ENCODE data around the gene AGPAT4.

Gene AGPAT4

DNA sequence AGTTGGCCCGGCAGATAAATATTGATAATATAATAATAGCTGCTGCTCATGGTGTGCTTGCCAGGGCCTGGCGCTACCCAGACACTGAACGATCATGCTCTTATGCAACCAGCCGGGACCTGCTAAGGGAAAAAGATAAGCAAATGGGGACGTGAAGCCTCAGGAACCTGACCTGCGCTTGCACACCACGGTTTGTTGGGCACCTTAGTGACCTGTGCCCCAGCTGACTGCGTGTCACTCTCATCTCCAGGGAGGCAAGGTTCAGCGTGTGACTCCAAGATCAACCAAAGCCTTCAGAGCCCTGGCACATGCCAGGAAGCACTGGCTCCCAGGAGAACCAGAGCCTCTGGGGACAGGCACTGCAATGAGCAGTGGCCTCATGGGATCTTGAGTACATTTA is 111.1 kb downstream of the AGPAT4 start:
- DNase-seq: no peak

DNA sequence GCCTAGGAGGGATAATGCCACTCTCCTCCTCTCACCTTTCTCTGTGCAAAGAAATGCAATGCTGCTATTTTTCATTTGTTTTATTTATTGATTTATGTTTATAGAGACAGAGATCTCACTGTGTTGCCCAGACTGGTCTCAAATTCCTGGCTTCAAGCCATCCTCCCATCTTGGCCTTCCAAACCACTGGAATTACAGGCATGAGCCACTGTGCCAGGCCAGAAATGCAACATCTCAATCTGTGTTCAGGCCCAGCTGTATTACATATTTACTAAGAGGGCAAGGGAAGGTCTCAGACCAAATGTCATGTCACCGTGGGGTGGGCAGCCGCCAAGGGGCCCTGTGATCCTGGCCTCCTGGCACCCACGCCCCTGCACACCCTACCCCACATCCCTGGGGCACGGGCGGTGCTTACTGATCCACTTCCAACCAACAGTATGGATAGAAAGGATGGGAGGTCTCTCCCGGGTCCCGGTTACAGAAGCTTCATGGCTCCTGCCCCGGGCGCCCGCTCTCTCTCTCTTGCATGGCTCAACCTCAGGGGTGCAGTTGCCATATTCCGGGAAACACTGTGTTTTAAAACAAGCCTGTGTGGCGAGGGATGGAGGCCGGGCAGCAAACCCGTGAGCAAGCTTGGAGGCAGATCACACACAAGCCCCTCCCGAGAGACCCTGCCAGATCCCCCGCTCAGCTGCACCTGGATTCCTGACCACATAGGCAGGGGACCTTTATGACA is 111.8 kb downstream of the AGPAT4 start:
- no peak for DNase-seq

- no peak for DNase-seq
Measured at GRCh38 chr6:161161121-161161520, 112.7 kb downstream of the AGPAT4 start.

DNA sequence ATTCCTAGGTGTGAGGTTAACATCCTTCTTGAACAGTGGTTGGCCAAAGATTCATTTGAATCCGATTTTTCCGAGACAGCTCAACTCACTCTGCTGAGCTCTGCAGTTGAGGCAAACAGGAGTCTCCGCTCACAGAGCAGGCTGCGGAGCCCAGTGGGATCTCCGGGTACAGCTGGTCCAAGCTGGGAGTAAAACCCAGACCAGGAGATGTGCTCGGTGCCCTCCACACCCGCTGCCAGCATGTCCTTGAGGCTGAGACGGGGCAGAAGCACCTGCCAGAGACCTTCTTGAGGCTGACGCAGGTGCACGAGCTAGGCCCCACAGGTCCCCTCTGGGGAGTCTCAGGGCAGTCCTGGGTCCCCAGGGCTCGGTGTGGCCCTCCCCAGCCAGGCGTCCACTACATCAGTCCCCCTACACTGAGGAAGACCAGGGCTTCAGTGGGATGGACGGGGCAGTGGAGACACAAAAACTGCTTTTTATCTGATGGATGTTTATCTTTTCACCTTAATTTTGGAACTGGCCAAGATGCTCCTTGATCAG is 119.0 kb downstream of the AGPAT4 start:
- no peak for DNase-seq

DNA sequence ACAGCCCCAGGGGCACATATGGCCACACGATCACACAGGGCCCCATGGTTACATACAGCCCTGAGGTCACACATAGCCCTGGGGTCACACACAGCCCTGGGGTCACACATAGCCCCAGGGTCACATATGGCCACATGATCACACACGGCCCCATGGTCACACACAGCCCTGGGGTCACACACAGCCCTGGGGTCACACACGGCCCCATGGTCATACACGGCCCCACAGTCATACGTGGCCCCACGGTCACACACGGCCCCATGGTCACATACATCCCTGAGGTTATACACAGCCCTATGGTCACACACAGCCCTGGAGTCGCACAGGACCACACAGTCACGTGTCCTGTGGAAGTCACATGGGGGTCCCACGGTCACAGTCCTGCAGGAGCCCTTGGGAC is 120.1 kb downstream of the AGPAT4 start:
- DNase-seq: no peak

DNA sequence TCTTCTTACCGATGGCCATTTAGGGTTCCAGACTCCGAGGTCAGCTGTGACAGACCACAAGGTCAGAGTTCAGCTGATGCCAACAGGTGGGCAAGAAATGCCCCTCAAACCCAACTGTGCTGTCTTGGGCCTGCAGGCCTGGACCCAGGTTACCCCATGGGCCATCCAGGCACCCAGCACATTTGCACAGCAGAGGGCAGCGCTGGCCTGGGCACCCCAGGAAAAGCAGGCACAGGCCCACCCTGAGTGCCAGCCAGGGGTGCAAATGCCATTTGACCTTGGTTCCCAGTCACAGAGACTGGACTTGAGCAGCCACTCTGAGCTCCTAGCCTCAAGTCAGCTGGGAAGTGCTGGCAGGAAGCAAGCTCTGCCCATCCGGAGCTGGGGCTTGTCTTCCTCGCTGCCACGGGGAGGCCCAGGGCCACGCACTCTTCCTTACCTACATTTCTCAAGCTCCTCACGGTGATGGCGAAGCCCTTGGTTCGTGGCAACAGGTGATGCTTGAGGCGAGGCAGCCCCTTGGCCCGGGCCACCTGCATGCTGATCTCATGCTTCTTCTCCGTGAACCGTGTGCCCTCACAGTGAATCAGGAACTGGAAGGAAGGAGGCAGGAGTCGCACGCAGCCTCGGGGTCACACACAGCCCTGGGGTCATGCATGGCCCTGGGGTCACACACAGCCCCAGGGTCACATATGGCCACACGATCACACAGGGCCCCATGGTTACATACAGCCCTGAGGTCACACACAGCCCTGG is 120.8 kb downstream of the AGPAT4 start:
- DNase-seq: no peak

DNA sequence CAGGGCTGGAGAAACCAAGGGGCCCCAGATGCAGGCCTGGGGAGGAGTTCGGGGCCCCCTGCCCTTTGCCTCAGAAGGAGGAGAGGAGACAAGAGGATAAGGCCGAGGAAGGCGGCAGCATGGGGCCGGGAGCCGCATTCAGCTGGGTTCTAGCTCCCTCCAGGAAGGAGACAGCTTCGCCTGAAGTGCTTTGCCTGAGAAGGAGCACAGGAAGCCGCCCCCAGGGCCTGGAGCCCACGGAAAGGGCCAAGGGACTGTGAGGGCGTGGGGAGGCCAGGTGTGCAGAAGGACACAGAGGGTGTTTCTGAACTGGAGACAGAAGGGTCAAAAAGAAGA is 121.4 kb downstream of the AGPAT4 start:
- DNase-seq: no peak

DNA sequence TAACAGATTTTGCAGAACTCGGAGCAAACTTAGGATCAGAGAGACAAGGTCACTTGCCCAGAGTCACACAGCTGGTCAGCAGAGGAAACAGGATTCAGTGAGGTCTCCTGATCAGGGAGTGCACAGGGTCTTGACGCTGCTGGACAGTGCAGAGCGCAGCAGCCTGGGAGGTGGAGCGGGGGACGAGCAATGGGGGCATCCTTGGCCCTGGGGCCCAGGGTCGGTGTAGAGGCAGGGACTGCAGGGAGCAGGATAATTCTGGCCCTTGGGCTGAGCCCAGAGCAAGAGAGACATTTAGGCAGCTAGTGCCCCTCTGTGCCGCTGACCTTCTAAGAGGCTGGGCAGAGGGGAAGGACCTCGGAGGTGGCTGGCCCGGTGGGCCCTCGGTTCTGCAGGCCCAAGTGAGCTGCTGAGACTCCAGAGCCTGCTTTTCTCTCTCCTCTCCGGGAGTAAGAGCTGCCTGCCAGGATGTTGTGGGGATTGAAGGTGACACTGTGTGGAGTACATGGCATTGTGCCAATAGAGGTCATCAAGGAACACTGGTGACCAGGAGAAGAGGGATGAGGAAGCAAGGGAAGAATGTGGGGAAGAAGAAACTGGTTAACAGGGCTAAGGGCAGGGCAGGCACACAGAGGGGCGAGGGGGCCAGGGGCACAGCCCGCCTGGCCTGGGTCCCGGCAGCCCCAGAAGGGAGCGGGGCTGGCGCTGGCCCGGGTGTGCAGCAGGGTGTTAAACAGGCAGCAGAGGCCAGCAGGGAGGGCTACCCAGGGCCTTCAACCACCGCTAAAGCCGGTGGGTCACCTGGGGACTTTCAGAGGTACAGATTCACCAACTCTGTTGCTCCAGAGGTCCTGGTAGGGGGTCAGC is 122.0 kb downstream of the AGPAT4 start:
- DNase-seq: no peak

DNA sequence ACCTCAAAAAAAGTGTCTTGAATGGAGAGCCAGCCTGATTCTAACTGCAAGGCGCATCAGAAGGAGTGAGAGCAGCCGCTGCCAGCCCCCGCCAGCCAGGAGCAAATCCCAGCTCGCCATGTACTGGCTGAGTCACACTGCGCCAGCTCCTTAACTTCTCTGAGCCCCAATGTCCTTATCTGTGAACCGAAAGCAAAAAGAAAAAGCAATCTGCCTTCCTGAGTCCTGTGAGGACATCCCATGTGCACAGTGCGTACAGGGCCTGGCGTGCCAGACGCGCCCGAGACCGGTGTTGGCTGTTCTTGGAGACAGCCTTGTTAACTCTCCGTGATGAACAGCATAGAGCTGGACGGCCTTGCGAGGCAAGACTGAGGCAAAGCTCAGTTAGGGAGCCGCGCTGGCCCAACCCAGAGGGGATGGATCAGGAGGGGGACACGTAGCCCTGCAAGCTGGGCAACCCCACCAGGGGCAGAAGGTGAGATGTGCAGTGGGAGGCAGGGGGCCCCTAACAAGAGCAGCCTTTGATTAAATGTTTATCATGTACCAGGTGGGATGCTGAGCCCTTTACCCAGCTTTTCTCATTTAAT is 122.7 kb downstream of the AGPAT4 start:
- no peak for DNase-seq

- no peak for DNase-seq
Measured at GRCh38 chr6:161150566-161150965, 123.3 kb downstream of the AGPAT4 start.

DNA sequence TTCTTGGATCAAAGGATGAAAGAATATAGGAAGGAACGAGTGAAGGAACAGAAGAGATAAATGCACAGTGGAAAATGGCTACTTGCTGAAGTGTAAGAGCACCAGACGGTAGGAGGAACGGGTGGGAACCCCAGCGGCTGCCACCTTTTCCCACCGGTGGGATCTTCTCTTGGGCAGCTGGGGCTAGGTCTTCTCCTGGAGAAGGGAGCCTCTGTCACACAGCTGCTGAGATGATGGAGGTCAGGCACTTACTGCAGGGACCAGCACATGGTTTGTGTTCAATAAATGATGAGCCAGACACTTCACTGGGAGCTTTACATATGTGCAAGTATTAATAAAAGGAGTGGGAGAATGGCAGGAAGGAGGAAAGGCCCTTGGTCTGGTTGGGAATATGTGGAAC is 123.7 kb downstream of the AGPAT4 start:
- DNase-seq: no peak

- DNase-seq: no peak
Measured at GRCh38 chr6:161143663-161144430, 130.0 kb downstream of the AGPAT4 start.

- no peak for DNase-seq
Measured at GRCh38 chr6:161142957-161143296, 130.9 kb downstream of the AGPAT4 start.

DNA sequence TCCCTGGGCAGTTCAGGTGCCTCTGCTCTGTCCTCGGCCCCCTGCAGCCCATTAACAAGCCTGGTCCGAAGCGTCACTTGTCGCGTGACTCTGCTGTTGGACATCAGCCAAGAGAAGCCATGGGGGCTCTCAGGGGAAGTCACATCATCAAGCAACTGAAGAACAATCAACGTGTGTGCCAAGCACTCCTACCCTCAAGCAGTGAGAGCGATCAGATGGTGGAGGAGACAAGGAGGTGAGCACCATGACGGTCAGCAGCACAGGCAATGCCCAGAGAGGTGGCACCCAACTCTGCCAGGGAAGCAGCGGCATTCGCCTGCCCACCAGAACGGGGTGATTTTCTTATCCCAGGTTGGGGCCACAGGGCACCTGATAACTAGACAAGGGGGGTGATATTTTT is 132.7 kb downstream of the AGPAT4 start:
- no peak for DNase-seq

DNA sequence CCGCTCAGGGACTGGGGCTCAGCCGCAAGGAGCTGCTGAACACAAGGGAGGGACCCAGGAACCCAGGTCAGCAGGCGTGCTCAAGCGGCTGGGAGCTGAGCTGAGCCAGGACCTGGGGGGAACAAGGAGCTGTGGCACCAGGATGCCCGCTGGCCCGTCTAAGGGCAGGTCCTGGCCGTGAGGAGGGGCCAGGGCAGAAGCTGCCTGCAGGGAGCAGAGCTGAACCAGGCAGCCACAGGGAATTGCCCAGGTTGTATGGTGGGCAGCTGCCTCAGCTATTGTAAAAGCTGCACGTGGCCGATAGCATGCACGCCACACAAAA is 133.3 kb downstream of the AGPAT4 start:
- DNase-seq: no peak

DNA sequence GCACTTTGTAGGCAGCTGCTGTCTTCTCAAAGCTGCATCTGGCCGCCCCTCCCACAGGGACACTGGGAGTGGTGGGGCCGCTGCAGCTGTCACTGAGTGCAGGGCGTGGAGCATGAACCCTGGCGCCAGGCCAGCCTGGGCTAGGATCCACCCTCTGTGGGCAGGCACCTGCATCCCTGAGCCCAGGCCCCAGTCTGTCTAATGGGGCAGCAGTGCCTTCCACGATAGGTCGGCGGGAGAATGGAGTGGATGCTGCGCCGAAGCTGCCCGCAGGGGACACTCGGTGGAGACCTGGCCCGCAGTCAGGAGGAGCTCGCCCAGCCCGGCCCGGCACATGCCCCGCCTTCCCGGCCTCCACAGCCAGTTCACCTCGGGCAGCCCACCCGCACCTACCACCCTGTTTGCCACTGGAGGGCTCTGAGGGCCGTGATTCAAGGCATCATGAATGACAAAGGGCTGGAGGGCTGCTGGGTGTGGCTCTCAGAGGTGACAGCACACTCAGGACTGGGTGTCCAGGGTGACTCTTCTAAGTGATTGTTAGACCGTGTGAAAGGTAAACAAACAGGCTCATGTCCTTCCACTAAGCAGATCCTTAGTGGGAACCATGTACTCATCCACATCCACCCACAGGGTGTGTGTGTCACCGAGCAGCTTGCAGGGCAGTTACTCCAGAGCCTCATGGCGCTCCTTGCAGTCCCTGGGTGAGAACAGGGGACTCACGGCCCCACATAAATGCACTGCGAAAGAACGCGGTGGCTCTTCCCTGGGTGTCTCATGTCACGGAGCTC is 133.9 kb downstream of the AGPAT4 start:
- DNase-seq: no peak

GRCh38 chr6:161139304-161139765 is 134.5 kb downstream of the AGPAT4 start:
- no peak for DNase-seq

- no peak for DNase-seq
Measured at GRCh38 chr6:161138543-161139303, 135.1 kb downstream of the AGPAT4 start.

- DNase-seq: no peak
Measured at GRCh38 chr6:161137839-161138542, 135.9 kb downstream of the AGPAT4 start.

- no peak for DNase-seq
Measured at GRCh38 chr6:161137320-161137719, 136.5 kb downstream of the AGPAT4 start.

Measured in activated naive CD4-positive, alpha-beta T cell treated with anti-CD3 and anti-CD28 coated beads, Interleukin-2, amount 50 U/mL, for 16 hours (primary cell).